ENCODE results near the gene TRIOBP.
A peak's percentile ranks its signal among the peaks of the same experiment; 100 is the strongest.

The TRIOBP gene

GRCh38 chr22:37806409-37807333, 109.8 kb downstream of the TRIOBP start:
- no peak for DNase-seq

- peak; percentile 70 for DNase-seq
Measured at GRCh38 chr22:37807410-37808293, 110.8 kb downstream of the TRIOBP start, which contains the start of gene GCAT. Gene GCAT, plus strand, starts transcription at chr22:37807934. Its CDS starts 34 bp downstream, at chr22:37807968.

- no peak for DNase-seq
Measured at GRCh38 chr22:37808294-37808657, 111.4 kb downstream of the TRIOBP start.

- no peak for DNase-seq
Measured at GRCh38 chr22:37809672-37810333, 113.0 kb downstream of the TRIOBP start.

- DNase-seq: no peak
Measured at GRCh38 chr22:37811867-37812266, 115.0 kb downstream of the TRIOBP start.

- DNase-seq: no peak
Measured at GRCh38 chr22:37812869-37813678, 116.2 kb downstream of the TRIOBP start.

GRCh38 chr22:37815593-37815992, 118.7 kb downstream of the TRIOBP start:
- no peak for DNase-seq

GRCh38 chr22:37816543-37817180, 119.8 kb downstream of the TRIOBP start:
- DNase-seq: no peak

GRCh38 chr22:37817705-37818408, 121.0 kb downstream of the TRIOBP start:
- peak; percentile 57 for DNase-seq

GRCh38 chr22:37818409-37819104, 121.7 kb downstream of the TRIOBP start:
- no peak for DNase-seq

GRCh38 chr22:37819105-37819433, 122.2 kb downstream of the TRIOBP start:
- no peak for DNase-seq

- DNase-seq: no peak
Measured at GRCh38 chr22:37820350-37820749, 123.5 kb downstream of the TRIOBP start.

GRCh38 chr22:37822079-37822833, 125.4 kb downstream of the TRIOBP start:
- DNase-seq: peak; percentile 10

- peak; percentile 60 for DNase-seq
Measured at GRCh38 chr22:37823134-37823985, 126.5 kb downstream of the TRIOBP start, which contains the start of gene GALR3. Gene GALR3, plus strand, starts transcription at chr22:37823382. Its CDS starts 25 bp downstream, at chr22:37823407.

- DNase-seq: no peak
Measured at GRCh38 chr22:37824674-37825641, 128.1 kb downstream of the TRIOBP start.

Measured in SHP77 treated with DMSO at 0.1 percent for 48 hours (cell line).